K562 (cell line): ENCODE data around the gene FERD3L. TPM values are rescaled to one million over a fixed set of nuclear protein-coding genes. Genes with fewer than 3 reads are reported as not detected.

Experiments
- ATAC-seq: fragments of 200-7000 bp; cut with Tn5 transposase; 3 replicates; pipeline ENCODE4 v1.9.1; 2020; ENCODE audit warnings: moderate library complexity
- BruUV-seq: library from RNA; stranded (reverse); fragments of 400-500 nt; replicated peaks from 2 replicates; lab custom pipeline; 2021; lab: Mats Ljungman, UMichigan
- CTCF ChIA-PET: fragments of 300-600 bp; formaldehyde crosslinking; extraction: SDS; loops from one replicate; lab custom pipeline; 2021; ENCODE audit warnings: low intra/inter-chr PET ratio; lab: Yijun Ruan, JAX
- POLR2A ChIA-PET: fragments of 300-600, 350-650 bp; sonication (Branson Sonifier 250); formaldehyde crosslinking; extraction: SDS; loops from one replicate; lab custom pipeline; 2021; ENCODE audit warnings: antibody characterized with exemption, inconsistent platforms; lab: Yijun Ruan, JAX
- DNase-seq, 4 experiments: peaks; one replicate each; pipeline versions ENCODE4 v3.0.0 to v3.0.0-alpha.2; 2011 to 2018; ENCODE audit warnings: low spot score in 3 of 4, mixed read lengths in 3 of 4; ENCODE audit errors: extremely low read depth in 1 of 4
- FAIRE-seq: peaks from 2 replicates; lab custom pipeline; 2011; peaks lifted over from hg19 to GRCh38; lab: Jason Lieb, UNC
- H2AFZ ChIP-seq: 2 replicates; pipeline ENCODE4 v1.6.0; 2011; ENCODE audit warnings: low read depth, low read length, control low read depth, inconsistent platforms
- H3K27ac ChIP-seq: fragments of 200-600 bp; 3 replicates; pipeline ENCODE4 v1.8.0; 2011; ENCODE audit warnings: low read depth, mild to moderate bottlenecking, control low read depth, inconsistent platforms, low read length, moderate library complexity, mixed read lengths; ENCODE audit errors: extremely low read depth
- H3K27me3 ChIP-seq, 2 experiments: fragments of 300-600 bp in 1 of 2; 2 replicates in 1 of 2; 3 replicates in 1 of 2; pipeline versions ENCODE4 v1.6.0 to v1.8.0; 2011; ENCODE audit warnings: inconsistent platforms in 2 of 2, low read length in 2 of 2, mild to moderate bottlenecking in 1 of 2, mixed read lengths in 1 of 2, moderate library complexity in 1 of 2; ENCODE audit not compliant: control insufficient read depth in 2 of 2, insufficient read depth in 2 of 2
- H3K36me3 ChIP-seq: fragments of 300-600 bp; 3 replicates; pipeline ENCODE4 v1.8.0; 2011; ENCODE audit warnings: mild to moderate bottlenecking, low read length, inconsistent platforms; ENCODE audit not compliant: control insufficient read depth, insufficient read depth
- H3K4me1 ChIP-seq, 2 experiments: fragments of 200-600 bp in 1 of 2; replicated peaks in 1 of 2; 2 replicates in 1 of 2; 3 replicates in 1 of 2; pipeline versions ENCODE4 v1.5.1 to v1.8.0; 2011; ENCODE audit warnings: inconsistent platforms in 2 of 2, low read length in 2 of 2, mild to moderate bottlenecking in 1 of 2, mixed read lengths in 1 of 2, moderate library complexity in 1 of 2; ENCODE audit not compliant: control insufficient read depth in 2 of 2, insufficient read depth in 2 of 2
- H3K4me2 ChIP-seq: 2 replicates; pipeline ENCODE4 v1.6.1; 2011; ENCODE audit warnings: low read length, control low read depth, inconsistent platforms, mixed read lengths; ENCODE audit not compliant: insufficient read depth
- H3K4me3 ChIP-seq: fragments of 200-600 bp; sonication (generic), shearing (Covaris generic); 2 replicates; pipeline ENCODE4 v1.5.1; 2016; ENCODE audit warnings: control low read depth, inconsistent platforms
- H3K79me2 ChIP-seq: fragments of 200-600 bp; 3 replicates; pipeline ENCODE4 v1.8.0; 2011; ENCODE audit warnings: low read length, inconsistent platforms; ENCODE audit not compliant: control insufficient read depth, insufficient read depth
- H3K9ac ChIP-seq, 2 experiments: 2 replicates each; pipeline versions ENCODE4 v1.6.0 to v1.6.1; 2011; ENCODE audit warnings: low read depth in 2 of 2, low read length in 2 of 2, control low read depth in 1 of 2, inconsistent platforms in 1 of 2, mild to moderate bottlenecking in 1 of 2, mixed read lengths in 1 of 2; ENCODE audit not compliant: insufficient read depth in 1 of 2
- H3K9me1 ChIP-seq: one replicate; pipeline ENCODE4 v1.6.0; 2011; ENCODE audit warnings: inconsistent platforms, mild to moderate bottlenecking, low read length, moderate library complexity; ENCODE audit not compliant: control insufficient read depth, insufficient read depth
- H3K9me3 ChIP-seq: replicated peaks from 2 replicates; pipeline ENCODE4 v1.5.1; 2011; ENCODE audit warnings: low read depth, low read length, inconsistent platforms; ENCODE audit not compliant: control insufficient read depth, insufficient read depth
- H4K20me1 ChIP-seq: replicated peaks from 2 replicates; pipeline ENCODE4 v1.6.1; 2011; ENCODE audit warnings: low read length, inconsistent platforms, mixed read lengths; ENCODE audit not compliant: control insufficient read depth, insufficient read depth
- CREB1 ChIP-seq, 2 experiments: sonication (generic) in 1 of 2; formaldehyde crosslinking in 1 of 2; IDR thresholded peaks; 2 replicates each; pipeline versions ENCODE4 v1.6.1 to v1.8.0; 2012 to 2022; ENCODE audit warnings: inconsistent platforms in 1 of 2, mild to moderate bottlenecking in 1 of 2, missing genetic modification reagents in 1 of 2, moderate library complexity in 1 of 2
- FOXA1 ChIP-seq: fragments of 450-650 bp; IDR thresholded peaks from 2 replicates; pipeline ENCODE4 v1.6.1; 2016; ENCODE audit warnings: mild to moderate bottlenecking, borderline replicate concordance
- ILF3 ChIP-seq: fragments of 450-650 bp; IDR thresholded peaks from 2 replicates; pipeline ENCODE4 v1.6.1; 2018; ENCODE audit warnings: antibody characterized with exemption, mild to moderate bottlenecking, moderate library complexity, borderline replicate concordance
- NEUROD1 ChIP-seq: fragments of 150-350 bp; IDR thresholded peaks from 2 replicates; pipeline ENCODE4 v1.6.1; 2014; ENCODE audit warnings: borderline replicate concordance, low read length, low read depth; ENCODE audit not compliant: partially characterized antibody
- PHTF2 ChIP-seq: fragments of 250-450 bp; sonication (Bioruptor Pico); IDR thresholded peaks from 2 replicates; pipeline ENCODE4 v1.5.0; 2021; ENCODE audit warnings: mild to moderate bottlenecking
- PRMT5 ChIP-seq: sonication (generic); formaldehyde crosslinking; IDR thresholded peaks from 2 replicates; pipeline ENCODE4 v1.5.0; 2020; ENCODE audit warnings: missing genetic modification reagents
- WGBS: fragments of 100-300 bp; shearing (Covaris generic); methylation state at CpG from one replicate; pipeline ENCODE4 v1.1.6; 2016; ENCODE audit warnings: low coverage, mixed read lengths; ENCODE audit not compliant: insufficient coverage; ENCODE audit errors: missing lambda C conversion rate; 5-methylcytosine and 5-hydroxymethylcytosine counted together
- in situ Hi-C: fragments of 300-500 bp; cut with MboI; formaldehyde crosslinking; loops from 4 replicates; pipeline ENCODE4 v1.15.0; 2018; ENCODE audit warnings: inconsistent platforms, mixed read lengths
- intact Hi-C: fragments of 100-400 bp; cut with micrococcal nuclease; formaldehyde crosslinking; loops from 2 replicates; pipeline ENCODE4 v1.14.2; 2022
- polyA plus RNA-seq, 8 experiments: library from polyadenylated mRNA; depleted of rRNA in 4 of 8; stranded (reverse) in 5 of 8; unstranded in 3 of 8; fragments of >200 nt; fragmentation: Nextera tagmentation in 2 of 8; fragmentation: Illumina TruSeq in 1 of 8; extraction: Ambion mirVana in 2 of 8; extraction: Trizol in 1 of 8; gene quantifications; 2 replicates each; pipeline versions ENCODE4 v1.2.1 to v1.2.3, GENCODE V29; 2011 to 2014; ENCODE audit warnings: inconsistent platforms in 1 of 8, missing spikeins in 1 of 8
- total RNA-seq, 7 experiments: library from RNA; depleted of rRNA in 6 of 7; stranded (reverse); fragments of >200 nt in 6 of 7; fragmentation: Illumina TruSeq in 2 of 7; extraction: Trizol in 2 of 7; gene quantifications; 2 replicates each; pipeline versions ENCODE4 v1.2.1 to v1.2.3, GENCODE V29; 2011 to 2021; ENCODE audit warnings: low replicate concordance in 1 of 7
- TF ChIP-seq, protein P1 (sequence below): fragments of 250-450 bp; sonication (Bioruptor Pico); IDR thresholded peaks from 2 replicates; pipeline ENCODE4 v1.8.0; 2021; ENCODE audit warnings: moderate library complexity, mild to moderate bottlenecking, inconsistent platforms
- TF ChIP-seq, protein P2 (sequence below): fragments of 250-450 bp; sonication (Bioruptor Pico); IDR thresholded peaks from 2 replicates; pipeline ENCODE4 v1.8.0; 2021; ENCODE audit warnings: moderate library complexity, mild to moderate bottlenecking, inconsistent platforms

The FERD3L gene
- total and polyA plus RNA-seq, 9 of the 15 experiments (the other 6 are each of a cell fraction or from before 2014, with no cell fraction given) = not detected

DNA sequence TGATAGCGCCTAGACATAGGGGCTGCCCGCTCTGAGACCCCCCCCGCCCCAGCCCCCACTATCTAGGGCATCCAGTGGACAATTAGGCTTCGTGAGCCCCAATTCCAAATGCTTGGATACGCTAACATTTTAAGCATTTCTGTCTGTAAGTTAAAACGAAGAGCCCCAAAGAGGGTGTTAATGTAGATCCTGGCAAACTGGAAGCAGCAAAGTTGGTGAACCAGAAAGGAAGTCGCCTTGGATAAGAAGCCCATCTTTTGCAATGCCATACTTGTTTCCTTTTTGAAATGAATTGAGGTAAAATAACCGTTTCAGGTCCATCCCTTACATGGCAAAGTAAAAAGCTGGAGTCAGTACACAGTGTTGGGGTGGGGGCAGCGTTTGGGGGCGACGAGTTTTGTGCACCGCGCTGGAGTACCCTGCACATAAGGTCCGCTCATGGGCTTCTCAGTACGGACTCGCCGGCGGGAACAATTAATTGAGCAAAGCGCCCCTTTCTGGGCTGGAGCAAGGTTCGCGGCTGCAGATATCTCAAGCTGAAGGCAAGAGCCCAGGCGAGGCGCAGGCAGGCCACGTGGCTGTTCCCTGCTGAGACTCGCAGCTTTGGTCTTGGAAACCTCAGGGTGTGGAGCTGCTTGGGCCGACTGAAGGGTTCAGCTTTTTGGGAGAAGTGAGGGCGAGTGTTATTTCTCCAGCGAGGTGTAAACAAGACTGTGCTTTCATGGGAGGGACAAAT is 26.4 kb downstream of the FERD3L start:
- no peak overlapping the region for H3K9ac ChIP-seq
- peaks cover 0 to 7% of the 10 kb centered on the region in 2 experiments; a peak in 2 of 5 replicates for H3K27me3 ChIP-seq
- POLR2A ChIA-PET = no interaction called here
- ATAC-seq (no peak), FAIRE-seq (no peak), DNase-seq (no peak)
- no TSS peak for BruUV-seq
- in situ Hi-C loops = no loop called here
- H3K4me3 ChIP-seq = no peak overlapping the region
- H4K20me1 ChIP-seq = no peaks in the 10 kb centered on the region
- no peaks in the 10 kb centered on the region for H3K9me3 ChIP-seq
- no peaks in the 10 kb centered on the region for H3K79me2 ChIP-seq
- WGBS = 2% methylated on average over 27 of the region's 28 CpGs
- no peak overlapping the region for H3K27ac ChIP-seq
- no peaks in the 10 kb centered on the region for H3K36me3 ChIP-seq
- no peak overlapping the region for H2AFZ ChIP-seq
- CTCF ChIA-PET = no interaction called here
- intact Hi-C loops = no loop called here
- H3K9me1 ChIP-seq = no peaks in the 10 kb centered on the region
- H3K4me1 ChIP-seq = peaks cover 0 to 7% of the 10 kb centered on the region in 2 experiments; a peak in 2 of 5 replicates
- H3K4me2 ChIP-seq = no peak overlapping the region
- TF ChIP-seq, protein P1, sequence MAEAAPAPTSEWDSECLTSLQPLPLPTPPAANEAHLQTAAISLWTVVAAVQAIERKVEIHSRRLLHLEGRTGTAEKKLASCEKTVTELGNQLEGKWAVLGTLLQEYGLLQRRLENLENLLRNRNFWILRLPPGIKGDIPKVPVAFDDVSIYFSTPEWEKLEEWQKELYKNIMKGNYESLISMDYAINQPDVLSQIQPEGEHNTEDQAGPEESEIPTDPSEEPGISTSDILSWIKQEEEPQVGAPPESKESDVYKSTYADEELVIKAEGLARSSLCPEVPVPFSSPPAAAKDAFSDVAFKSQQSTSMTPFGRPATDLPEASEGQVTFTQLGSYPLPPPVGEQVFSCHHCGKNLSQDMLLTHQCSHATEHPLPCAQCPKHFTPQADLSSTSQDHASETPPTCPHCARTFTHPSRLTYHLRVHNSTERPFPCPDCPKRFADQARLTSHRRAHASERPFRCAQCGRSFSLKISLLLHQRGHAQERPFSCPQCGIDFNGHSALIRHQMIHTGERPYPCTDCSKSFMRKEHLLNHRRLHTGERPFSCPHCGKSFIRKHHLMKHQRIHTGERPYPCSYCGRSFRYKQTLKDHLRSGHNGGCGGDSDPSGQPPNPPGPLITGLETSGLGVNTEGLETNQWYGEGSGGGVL (CRISPR knock-in tag) = no peak
- TF ChIP-seq, protein P2, sequence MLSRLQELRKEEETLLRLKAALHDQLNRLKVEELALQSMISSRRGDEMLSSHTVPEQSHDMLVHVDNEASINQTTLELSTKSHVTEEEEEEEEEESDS = no peak
- no peak for TF ChIP-seq PHTF2 (CRISPR knock-in tag)
- TF ChIP-seq NEUROD1 = no peak
- TF ChIP-seq FOXA1 = no peak
- no peak for TF ChIP-seq ILF3
- no peak for TF ChIP-seq PRMT5 (CRISPR knock-in tag)
- TF ChIP-seq CREB1 (IDR thresholded peaks at IDR 0.05) = no peak
- no peak for TF ChIP-seq CREB1 (CRISPR knock-in tag; IDR thresholded peaks at IDR 0.05)
